Muscle of back (tissue), 11 donors: ENCODE measurements around the gene SAMD9. TPM values are rescaled to one million over a fixed set of nuclear protein-coding genes. Genes with fewer than 3 reads are reported as not detected.
"Not testable (repeated sequence)": the region's sequence is repeated elsewhere in the genome, so short reads cannot be mapped to it uniquely, and the experiment has no call there.

ENCODE experiments used
- DNase-seq, 3 donors: peaks; one replicate each; pipeline versions ENCODE4 v3.0.0 to v3.0.0-alpha.2; 2013
- polyA plus RNA-seq, 10 donors: library from polyadenylated mRNA; unstranded; fragments of 120-200 nt; gene quantifications; one replicate each; pipeline ENCODE4 v1.2.1, GENCODE V29; 2013; ENCODE audit not compliant: insufficient read length in 10 of 10

Gene SAMD9
- polyA plus RNA-seq, 10 donors: 2.4 to 4.1 (median 3.2) TPM

DNA sequence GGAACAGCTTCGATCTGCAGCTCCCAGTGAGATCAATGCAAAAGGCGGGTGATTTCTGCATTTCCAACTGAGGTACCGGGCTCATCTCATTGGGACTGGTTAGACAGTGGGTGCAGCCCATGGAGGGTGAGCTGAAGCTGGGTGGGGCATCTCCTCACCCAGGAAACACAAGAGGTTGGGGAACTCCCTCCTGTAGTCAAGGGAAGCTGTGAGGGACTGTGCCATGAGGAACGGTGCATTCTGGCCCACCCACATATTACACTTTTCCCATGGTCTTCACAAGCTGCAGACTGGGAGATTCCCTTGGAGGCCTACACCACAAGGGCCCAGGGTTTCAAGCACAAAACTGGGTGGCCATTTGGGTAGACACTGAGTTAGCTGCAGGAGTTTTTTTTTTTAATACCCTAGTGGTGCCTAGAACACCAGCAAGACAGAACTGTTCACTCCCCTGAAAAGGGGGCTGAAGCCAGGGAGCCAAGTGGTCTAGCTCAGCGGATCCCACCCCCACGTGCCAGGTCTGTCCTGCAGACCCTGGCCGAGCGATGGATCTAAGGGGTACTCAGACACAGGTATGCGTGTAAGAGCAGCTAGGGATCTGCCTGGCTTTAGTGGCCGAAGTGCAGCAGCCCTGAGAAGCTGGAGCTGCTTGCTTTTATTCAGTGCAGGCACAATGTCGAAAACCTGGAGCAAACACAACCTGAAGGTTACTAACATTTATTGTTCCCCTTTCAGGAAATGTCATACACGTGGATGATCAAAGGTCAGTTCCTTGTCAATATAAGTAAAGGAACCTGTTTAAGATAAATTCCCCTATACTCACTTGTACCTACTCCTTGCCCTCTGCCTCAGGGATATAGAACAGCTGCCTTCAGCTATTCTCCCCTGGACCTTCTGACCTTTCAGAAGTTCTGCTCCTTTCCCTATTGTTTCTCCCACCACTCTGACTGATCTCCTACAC, 3.1 kb upstream of the SAMD9 start:
- DNase-seq: no peak

DNA sequence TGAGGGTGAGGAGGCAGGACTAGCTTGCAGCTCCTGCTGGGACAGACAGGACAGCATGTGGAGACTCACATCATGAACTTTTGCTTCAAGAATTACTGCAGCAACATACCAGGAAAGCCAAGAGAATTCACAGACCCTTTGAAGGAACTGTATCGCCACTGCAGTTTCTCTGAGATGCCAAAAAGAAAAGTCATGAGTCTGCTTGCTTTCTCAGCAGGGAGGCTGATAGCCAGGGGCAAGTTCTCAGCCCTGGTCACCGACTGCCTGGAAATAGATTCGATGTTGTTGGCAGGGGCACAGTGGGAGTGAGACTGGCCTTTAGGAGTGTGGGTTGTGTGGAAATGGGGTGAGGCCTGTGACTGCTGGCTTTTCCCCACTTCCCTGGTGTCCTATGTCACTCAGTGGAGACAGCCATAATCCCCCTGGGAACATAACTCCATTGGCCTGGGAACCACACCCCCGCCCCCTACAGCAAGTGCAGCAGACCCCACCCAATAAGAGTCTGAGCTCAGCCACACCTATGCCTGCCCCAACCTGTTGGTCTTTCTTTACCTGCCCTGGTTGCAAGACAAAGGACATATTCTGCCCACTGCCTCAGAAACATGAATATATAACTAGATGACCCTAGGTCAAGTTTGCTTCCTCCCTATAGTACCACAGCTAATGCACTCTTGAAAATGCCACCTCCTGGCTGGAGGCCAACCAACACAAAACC, 1.6 kb upstream of the SAMD9 start:
- no peak for DNase-seq

DNA sequence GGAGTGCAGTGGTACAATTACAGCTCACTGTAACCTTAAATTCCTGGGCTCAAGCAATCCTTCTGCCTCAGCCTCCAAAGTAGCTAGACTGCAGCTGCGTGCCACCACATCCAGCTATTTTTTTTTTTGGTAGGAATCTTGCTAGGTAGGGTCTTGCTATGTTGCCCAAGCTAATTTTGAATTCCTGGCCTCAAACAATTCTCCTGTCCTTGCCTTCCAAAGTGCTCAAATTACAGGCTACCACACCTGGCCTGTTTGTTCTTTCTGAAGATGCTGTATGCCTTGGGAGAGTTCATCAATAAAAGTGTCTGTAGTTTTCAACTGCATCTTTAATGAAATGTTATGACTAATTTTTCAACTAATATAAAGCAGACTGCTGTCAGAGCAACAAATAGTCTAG, 452 bp downstream of the SAMD9 start:
- DNase-seq: peak in 2 of 3 donors; percentile 0 to 16

DNA sequence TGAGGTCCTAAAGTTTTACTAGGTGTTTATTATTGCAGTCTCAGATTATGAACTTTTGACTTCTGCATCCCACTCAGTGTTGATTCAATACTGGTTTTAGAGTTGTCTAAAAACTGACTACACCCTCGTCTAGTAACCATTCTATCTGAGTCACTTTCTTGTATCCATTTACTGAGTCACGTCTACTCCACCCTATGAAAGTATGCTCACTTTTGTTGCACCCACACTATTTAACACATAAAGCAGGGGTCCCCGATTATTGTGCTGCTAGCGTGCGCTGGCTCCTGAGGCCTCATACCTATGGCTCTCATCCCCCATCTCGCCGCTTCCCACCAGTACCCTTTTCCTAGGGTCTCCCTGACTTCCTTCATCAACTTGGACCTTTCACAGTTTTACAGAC, 2.0 kb downstream of the SAMD9 start:
- no peak for DNase-seq

DNA sequence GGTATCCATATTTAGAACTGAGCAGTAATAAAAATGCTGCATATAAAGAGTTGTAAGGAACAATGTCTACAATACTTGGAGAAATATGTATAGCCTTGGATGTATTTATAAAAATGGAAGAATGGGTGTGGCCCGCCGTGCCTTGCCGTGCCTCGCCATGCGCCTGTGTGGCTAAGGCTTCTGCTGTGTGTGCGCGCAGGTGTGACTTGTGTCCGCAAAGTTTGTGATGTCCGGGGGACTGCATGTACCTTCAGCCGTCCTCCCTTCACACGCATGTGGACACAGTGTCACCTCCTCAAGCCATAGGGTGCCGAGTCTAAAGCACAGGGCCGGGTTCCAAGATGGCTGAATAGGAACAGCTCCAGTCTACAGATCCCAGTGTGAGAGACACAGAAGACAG, 9.8 kb downstream of the SAMD9 start:
- DNase-seq: no peak

DNA sequence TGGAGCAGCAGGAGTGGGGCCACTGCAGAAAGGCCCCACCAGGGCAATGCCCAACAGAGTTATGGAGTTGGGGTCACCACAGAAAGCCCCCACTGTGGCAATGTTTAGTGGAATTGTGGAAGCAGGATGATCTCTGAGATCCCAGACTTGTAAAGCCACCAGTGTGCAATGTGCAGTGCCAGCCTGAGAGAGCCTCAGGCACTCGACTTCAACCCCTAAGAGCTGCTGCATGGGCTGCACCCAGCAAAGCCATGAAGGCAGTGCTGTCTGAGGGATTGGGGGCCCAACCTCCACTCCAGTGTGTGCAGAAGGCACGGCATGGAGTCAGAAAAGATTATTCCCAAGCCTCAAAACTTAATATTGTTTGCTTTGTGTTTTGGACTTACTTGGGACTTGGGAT, 20.4 kb downstream of the SAMD9 start:
- no peak for DNase-seq

DNA sequence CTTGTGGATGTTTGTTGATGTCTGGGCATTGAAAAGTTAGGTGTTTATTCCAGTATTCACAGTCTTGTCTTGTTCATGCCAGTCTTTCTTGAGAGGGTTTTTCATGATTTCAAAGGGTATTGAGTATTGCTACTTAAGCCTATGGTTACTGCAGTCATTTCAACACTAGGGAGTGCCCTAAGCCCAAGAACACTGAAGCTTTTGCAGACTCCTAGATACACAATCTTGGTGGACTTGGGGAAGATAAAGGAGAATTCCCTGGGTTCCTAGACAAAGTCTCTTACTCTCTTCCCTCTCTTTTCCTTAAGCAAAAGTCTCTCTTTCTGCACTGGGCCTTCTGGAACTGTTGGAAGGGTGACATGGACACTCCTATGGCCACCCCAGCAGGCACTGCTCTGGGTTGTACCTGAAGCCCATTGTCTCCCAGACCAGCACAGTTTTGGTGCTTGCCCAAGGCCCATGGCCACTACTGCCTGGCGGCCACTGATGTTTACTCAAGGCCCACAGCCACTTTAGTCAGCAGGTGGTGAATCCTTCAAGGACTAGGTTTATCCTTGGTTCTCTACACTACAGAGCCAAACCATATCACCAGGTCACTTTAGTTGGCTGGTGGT, 24.9 kb downstream of the SAMD9 start:
- no peak for DNase-seq

DNA sequence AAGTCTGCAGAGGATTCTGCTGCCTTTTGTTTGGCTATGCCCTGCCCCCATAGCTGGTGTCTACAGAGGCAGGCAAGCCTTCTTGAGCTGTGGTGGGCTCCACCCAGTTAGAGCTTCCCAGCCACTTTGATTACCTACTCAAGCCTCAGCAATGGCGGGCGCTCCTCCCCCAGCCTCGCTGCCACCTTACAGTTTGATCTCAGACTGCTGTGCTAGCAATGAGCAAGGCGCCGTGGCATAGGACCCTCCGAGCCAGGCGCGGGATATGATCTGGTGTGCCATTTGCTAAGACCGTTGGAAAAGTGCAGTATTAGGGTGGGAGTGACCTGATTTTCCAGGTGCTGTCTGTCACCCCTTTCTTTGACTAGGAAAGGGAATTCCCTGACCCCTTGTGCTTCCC, 44.4 kb downstream of the SAMD9 start:
- DNase-seq: not testable (repeated sequence)

DNA sequence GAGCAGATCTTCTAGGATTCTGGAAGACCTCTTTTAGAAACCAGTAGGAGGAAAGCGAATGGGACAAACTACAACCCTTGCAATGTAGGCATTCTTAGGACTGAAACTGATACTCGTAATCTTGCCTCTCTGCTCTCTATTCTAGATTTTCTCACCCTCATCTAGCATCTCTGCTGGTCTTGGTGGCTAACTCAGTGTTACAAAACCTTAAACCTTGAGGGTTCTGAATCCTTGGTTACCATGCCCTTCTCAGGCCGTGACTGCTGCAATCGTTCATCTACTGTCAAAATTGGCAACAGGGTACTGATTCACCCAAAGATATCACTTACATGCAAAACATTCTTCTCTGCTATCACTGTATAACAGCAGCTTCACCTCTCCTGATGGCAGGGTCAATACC, 55.2 kb downstream of the SAMD9 start:
- DNase-seq: no peak

DNA sequence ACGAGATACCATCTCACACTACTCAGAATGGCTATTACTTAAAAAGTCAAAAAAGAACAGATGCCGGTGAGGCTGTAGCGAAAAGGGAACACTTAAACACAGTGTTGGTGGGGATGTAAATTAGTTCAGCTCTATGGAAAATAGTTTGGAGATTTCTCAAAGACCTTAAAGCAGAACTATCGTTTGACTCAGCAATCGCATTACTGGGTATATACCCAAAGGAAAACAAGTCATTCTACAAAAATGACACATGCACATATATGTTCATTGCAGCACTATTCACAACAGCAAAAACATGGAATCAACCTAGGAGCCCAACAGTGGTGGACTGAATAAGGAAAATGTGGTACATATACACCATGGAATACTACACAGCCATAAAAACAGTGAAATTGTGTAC, 56.9 kb downstream of the SAMD9 start:
- DNase-seq: no peak

DNA sequence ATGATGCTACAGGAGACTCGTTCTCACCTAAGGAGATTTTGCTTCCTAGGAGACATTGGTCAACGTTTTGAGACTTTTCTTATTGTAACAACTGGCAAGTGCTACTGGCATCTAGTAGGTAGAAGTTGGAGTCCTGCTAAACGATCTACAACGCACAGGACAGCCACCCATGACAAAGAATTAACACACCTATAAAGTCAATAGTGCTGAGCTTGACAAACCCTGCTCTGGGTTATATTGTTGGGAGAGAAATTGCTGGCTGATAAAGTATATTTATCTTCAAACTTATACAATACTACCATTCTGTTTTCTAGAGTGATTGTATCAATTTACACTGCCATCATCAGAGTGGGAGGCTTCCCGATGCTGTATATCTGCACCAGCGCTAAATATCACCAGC, 57.8 kb downstream of the SAMD9 start:
- no peak for DNase-seq

DNA sequence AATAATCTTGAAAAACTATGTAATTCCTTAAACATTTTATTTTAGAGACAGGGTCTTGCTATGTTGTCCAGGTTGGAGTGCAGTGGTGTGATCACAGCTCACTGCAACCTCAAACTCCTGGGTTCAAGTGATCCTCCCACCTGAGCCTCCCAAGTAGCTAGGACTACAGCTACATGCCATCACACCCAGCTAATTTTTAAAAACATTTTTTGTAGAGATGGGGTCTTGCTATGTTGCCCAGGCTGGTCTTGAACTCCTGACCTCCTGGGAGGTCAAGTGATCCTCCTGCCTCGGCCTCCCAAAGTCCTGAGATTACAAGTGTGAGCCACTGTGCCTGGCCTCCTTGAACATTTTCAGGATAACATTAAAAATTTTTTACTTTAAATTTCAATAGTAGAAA, 61.2 kb downstream of the SAMD9 start:
- DNase-seq: not testable (repeated sequence)

DNA sequence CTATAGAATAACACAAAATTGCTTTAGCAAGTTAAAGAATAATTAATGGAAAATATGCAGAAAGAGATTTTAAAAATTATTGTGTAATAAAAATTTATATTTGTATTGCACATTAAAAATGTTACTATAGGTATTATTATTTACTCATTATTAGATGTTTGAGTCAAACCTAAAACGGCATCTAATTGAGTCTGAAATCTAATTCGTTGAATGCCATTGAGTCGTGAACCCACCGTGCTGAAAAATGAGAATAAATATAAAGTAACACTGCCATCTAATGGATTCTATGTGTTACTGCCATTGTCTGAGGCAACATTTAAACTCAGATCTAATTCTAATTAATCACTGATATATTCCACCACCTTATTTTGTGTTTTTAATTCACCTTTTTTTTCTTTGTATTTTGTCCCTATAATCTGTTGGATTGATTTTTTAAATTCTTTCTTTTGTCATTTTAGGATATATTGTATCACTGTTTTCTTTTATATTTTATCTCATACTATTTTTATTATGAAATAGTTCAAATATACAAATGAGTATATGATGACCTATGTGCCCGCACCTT, 62.2 kb downstream of the SAMD9 start:
- peak; percentile 21 to 57 (median 29) for DNase-seq

DNA sequence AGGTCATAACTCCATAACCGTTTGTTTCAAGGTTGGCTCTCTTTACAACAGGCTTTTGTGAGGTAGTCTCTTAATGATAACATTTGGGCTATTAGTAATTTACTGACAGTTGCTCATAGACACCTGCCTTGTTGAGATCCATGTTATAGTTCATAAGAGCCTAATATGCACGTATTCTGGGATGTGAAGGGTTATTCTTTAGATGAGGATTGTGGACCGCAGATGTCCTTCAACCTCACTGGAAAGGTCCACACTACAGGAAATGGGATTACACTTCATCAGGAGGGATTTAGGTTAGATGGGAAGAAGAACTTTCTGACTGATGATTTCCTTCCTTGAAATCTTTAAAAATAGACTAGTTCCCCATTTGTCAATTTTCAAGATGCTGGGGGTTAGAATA, 62.8 kb downstream of the SAMD9 start:
- DNase-seq: no peak

DNA sequence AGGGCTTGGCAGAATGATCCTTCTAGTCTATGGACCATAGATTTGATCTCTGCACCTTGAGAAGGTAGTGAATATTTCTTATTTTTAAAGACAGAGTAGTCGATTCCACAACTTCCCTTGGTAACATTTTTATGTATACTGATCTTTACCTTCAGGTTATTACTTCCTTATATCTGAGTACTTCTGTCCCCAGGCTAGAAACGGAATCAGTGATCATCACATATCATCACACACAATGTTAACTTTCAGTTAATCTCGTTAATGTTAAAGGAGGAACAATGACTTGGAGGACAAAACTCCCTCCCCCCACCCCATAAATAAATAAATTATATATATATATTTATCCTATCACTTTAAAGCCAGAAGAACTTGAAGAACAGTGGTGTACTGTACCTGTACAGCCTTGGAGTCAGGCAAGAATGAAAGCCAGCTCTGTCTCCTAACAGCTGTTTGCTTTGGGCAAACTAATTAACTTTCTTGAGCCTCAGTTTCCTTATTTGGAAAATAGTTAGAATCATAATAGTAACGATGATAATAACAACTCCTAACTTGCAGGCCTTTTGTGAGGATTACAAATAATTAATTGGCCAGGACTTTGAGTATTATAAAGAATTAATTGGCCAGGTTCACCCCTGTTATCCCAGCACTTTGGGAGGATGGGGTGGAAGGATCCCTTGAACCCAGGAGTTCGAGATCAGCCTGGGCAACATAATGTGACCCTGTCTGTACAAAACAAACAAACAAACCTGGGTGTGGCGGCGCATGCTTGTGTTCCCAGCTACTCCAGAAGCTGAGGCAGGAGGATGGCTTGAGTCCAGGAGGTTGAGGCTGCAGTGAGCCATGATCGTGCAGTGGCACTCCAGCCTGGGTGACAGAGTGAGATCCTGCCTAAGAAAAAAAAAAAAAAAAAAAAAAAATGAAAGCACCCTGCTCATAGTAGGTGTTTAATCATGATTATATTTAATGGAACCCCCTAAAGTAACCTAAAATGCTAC, 63.5 kb downstream of the SAMD9 start:
- DNase-seq: no peak

DNA sequence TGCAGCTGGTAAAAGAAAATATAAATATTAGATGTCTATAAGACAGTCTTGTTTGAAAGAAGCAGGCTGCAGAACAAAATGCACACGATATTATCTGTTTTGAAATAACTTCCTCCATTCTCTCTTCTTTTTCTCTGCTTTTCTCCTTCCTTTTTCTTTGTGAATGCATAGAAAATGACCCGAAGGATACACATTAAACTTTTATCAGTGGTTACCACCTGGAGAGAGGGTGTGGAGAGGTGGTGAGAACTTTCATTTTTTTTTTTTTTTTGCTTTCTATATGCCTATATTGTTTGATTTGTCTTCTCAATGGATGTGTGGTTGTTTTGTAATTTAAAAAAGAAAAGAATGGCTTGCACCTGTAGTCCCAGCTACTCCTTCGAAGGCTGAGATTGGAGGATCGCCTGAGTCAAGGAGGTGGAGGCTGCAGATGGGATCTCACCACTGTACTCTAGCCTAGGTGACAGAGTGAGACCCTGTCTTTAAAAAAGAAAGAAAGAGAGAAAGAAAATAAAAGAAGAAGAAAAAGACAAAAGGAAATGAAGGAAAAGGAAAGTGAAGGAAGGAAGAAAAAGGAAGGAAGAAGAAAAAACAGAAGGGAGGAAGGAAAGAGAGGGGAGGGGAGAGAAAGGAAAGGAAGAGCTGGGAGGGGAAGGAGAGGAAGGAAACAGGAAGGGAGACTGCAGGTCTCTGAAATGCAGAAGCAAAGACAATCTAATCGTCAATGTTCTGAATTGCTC, 64.4 kb downstream of the SAMD9 start:
- DNase-seq: no peak

DNA sequence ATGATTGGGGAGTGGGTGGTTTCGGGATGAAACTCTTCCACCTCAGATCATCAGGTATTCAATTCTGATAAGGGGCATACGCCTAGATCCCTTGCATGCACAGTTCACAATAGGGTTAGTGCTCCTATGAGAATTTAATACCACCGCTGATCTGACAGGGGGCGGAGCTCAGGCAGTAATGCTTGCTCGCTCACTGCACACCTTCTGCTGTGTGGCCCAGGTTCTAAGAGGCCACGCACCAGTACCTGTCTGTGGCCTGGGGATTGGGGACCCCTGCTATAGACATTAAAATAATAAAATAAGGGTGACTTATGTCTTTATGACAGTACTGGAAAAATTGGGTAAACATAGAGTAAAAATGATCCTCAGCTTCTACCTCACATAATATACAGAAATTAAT, 66.1 kb downstream of the SAMD9 start:
- no peak for DNase-seq
